Esophagus muscularis mucosa (tissue), 4 donors: ENCODE results near the gene TDRD7. TPM values are rescaled to one million over a fixed set of nuclear protein-coding genes. Genes with fewer than 3 reads are reported as not detected.
"Not testable (repeated sequence)": the region's sequence is repeated elsewhere in the genome, so short reads cannot be mapped to it uniquely, and the experiment has no call there.

ENCODE experiments used
- DNase-seq: peaks from one replicate; pipeline ENCODE4 v3.0.0-alpha.2; 2017; ENCODE audit errors: extremely low spot score
- H3K27ac ChIP-seq, 4 donors: fragments of 200-600 bp; sonication (generic); replicated peaks in 1 of 4; 1 replicate in 3 of 4; 2 replicates in 1 of 4; pipeline ENCODE4 v1.5.1; 2016 to 2019; ENCODE audit warnings: mild to moderate bottlenecking in 1 of 4
- H3K27me3 ChIP-seq, 4 donors: fragments of 200-600 bp; sonication (generic); one replicate each; pipeline versions ENCODE4 v1.5.1 to v1.6.0; 2016 to 2019
- H3K36me3 ChIP-seq, 4 donors: fragments of 200-600 bp; sonication (generic); one replicate each; pipeline ENCODE4 v1.5.1; 2016 to 2019
- H3K4me1 ChIP-seq, 4 donors: fragments of 200-600 bp; sonication (generic); one replicate each; pipeline ENCODE4 v1.5.1; 2016 to 2019
- H3K4me3 ChIP-seq, 4 donors: fragments of 200-600 bp; sonication (generic); 1 replicate in 2 of 4; 2 replicates in 2 of 4; pipeline ENCODE4 v1.5.1; 2016 to 2019; ENCODE audit warnings: mild to moderate bottlenecking in 4 of 4, moderate library complexity in 1 of 4
- H3K9me3 ChIP-seq, 4 donors: fragments of 200-600 bp; sonication (generic); 1 replicate in 3 of 4; 2 replicates in 1 of 4; pipeline ENCODE4 v1.5.1; 2016 to 2019
- CTCF ChIP-seq, 3 experiments: fragments of 200-600 bp in 2 of 3; fragments of 450-650 bp in 1 of 3; sonication (generic) in 2 of 3; IDR thresholded peaks; one replicate each; pipeline ENCODE4 v1.5.1; 2017 to 2019; ENCODE audit warnings: antibody characterized with exemption in 3 of 3, mild to moderate bottlenecking in 2 of 3, moderate library complexity in 1 of 3
- EP300 ChIP-seq: sonication (generic); formaldehyde crosslinking; IDR thresholded peaks from one replicate; pipeline ENCODE4 v1.6.1; 2017; ENCODE audit warnings: antibody characterized with exemption
- POLR2A ChIP-seq: fragments of 450-650 bp; IDR thresholded peaks from one replicate; pipeline ENCODE4 v1.6.1; 2017; ENCODE audit warnings: antibody characterized with exemption, moderate library complexity, mild to moderate bottlenecking, low read depth
- POLR2AphosphoS5 ChIP-seq, 2 donors: sonication (generic); formaldehyde crosslinking; IDR thresholded peaks; one replicate each; pipeline ENCODE4 v1.6.1; 2017; ENCODE audit warnings: antibody characterized with exemption in 2 of 2
- WGBS: methylation state at CpG from one replicate; pipeline ENCODE4 v1.1.5; 2018; 5-methylcytosine and 5-hydroxymethylcytosine counted together
- intact Hi-C: fragments of 100-400 bp; cut with DNase I; formaldehyde crosslinking; loops from one replicate; pipeline ENCODE4 v1.15.1; 2023
- total RNA-seq, 4 donors: library from RNA; depleted of rRNA; stranded (reverse); fragments of >200 nt; gene quantifications; one replicate each; pipeline versions ENCODE4 v1.1.0 to v1.2.1, GENCODE V29; 2016

TDRD7 gene
- total RNA-seq, 4 donors from 2014 or later, result 15.4 to 22.9 (median 16.4) TPM

GRCh38 chr9:97491216-97491999, 79.5 kb downstream of the TDRD7 start:
- WGBS, result 68% methylated on average over 1 of the region's 1 CpG
- TF ChIP-seq CTCF (IDR thresholded peaks at IDR 0.05), result no peak
- TF ChIP-seq POLR2A, result no peak
- no peak for TF ChIP-seq EP300
- TF ChIP-seq POLR2AphosphoS5 (IDR thresholded peaks at IDR 0.05), result no peak
- peaks cover 0 to 6% (median 0%) of the 10 kb centered on the region in 4 donors for H3K9me3 ChIP-seq
- intact Hi-C loops, result no loop called here
- H3K27ac ChIP-seq, result peak overlapping the region; percentile 50 to 63 (median 58)
- DNase-seq, result no peak
- no peak overlapping the region for H3K4me3 ChIP-seq
- H3K27me3 ChIP-seq, result no peaks in the 10 kb centered on the region
- peaks cover 10 to 31% (median 18%) of the 10 kb centered on the region in 4 donors for H3K36me3 ChIP-seq
- peaks cover 0 to 16% (median 11%) of the 10 kb centered on the region in 4 donors for H3K4me1 ChIP-seq

- H3K27ac ChIP-seq, H3K27me3 ChIP-seq, H3K4me3 ChIP-seq, intact Hi-C loops, H3K9me3 ChIP-seq, DNase-seq, H3K36me3 ChIP-seq: not testable (repeated sequence)
- 98% methylated on average over 10 of the region's 36 CpGs for WGBS
- H3K4me1 ChIP-seq, result peaks cover 2 to 10% (median 8%) of the 10 kb centered on the region in 4 donors
These were observed 85.9 kb downstream of the TDRD7 start for GRCh38 chr9:97497558-97498375.

- H3K4me3 ChIP-seq, DNase-seq, H3K27ac ChIP-seq, H3K9me3 ChIP-seq, H3K27me3 ChIP-seq, intact Hi-C loops, H3K36me3 ChIP-seq: not testable (repeated sequence)
- 86% methylated on average over 5 of the region's 5 CpGs for WGBS
- peaks cover 10 to 21% (median 19%) of the 10 kb centered on the region in 4 donors for H3K4me1 ChIP-seq
These were observed 87.0 kb downstream of the TDRD7 start for GRCh38 chr9:97498846-97499245.

- intact Hi-C loops, result loop anchor here (5.0 kb wide), 1 partner anchor 62 kb away; no protein-coding TSS in a partner anchor
- Histone ChIP-seq H3K4me1 (peaks cover 21 to 35% (median 33%) of the 10 kb centered on the region in 4 donors), H3K9me3 (no peaks in the 10 kb centered on the region), H3K36me3 (peaks cover 4 to 9% (median 6%) of the 10 kb centered on the region in 4 donors), H3K27ac (no peak overlapping the region), H3K4me3 (no peak overlapping the region), H3K27me3 (no peaks in the 10 kb centered on the region)
- TF ChIP-seq CTCF (IDR thresholded peaks at IDR 0.05) (no peak), EP300 (no peak), POLR2AphosphoS5 (IDR thresholded peaks at IDR 0.05) (no peak), POLR2A (no peak)
- DNase-seq, result no peak
- WGBS, result 60% methylated on average over 5 of the region's 5 CpGs
These were observed 88.4 kb downstream of the TDRD7 start for GRCh38 chr9:97500263-97500662.

- no peaks in the 10 kb centered on the region for H3K9me3 ChIP-seq
- no peak for DNase-seq
- no peaks in the 10 kb centered on the region for H3K27me3 ChIP-seq
- TF ChIP-seq POLR2A, result no peak
- no peak for TF ChIP-seq POLR2AphosphoS5 (IDR thresholded peaks at IDR 0.05)
- no peak for TF ChIP-seq EP300
- TF ChIP-seq CTCF (IDR thresholded peaks at IDR 0.05), result no peak
- WGBS, result 21% methylated on average over 6 of the region's 6 CpGs
- intact Hi-C loops, result loop anchor here (5.0 kb wide), 1 partner anchor 62 kb away; no protein-coding TSS in a partner anchor
- H3K36me3 ChIP-seq, result peaks cover 0 to 9% (median 2%) of the 10 kb centered on the region in 4 donors
- peak overlapping the region; percentile 50 to 98 (median 96) for H3K27ac ChIP-seq
- peaks cover 25 to 40% (median 38%) of the 10 kb centered on the region in 4 donors for H3K4me1 ChIP-seq
- H3K4me3 ChIP-seq, result peak overlapping the region; percentile 88 to 98 (median 96)
These were observed 88.9 kb downstream of the TDRD7 start for GRCh38 chr9:97500765-97501176.
